GM19099 (cell line): ENCODE results near the gene PRMT9.

ENCODE experiments used
- POLR2A ChIP-seq: IDR thresholded peaks from 3 replicates; pipeline ENCODE4 v1.6.1; 2011; ENCODE audit warnings: low read depth; ENCODE audit not compliant: insufficient read length; ENCODE audit errors: extremely low read depth

The PRMT9 gene

GRCh38 chr4:147638365-147638764 lies 45.6 kb downstream of the PRMT9 start:
- TF ChIP-seq POLR2A = no peak

- TF ChIP-seq POLR2A = no peak
Observed at GRCh38 chr4:147635348-147635747, 48.6 kb downstream of the PRMT9 start.

- TF ChIP-seq POLR2A = no peak
Observed at GRCh38 chr4:147633643-147634042, 50.3 kb downstream of the PRMT9 start.

- no peak for TF ChIP-seq POLR2A
Observed at GRCh38 chr4:147633113-147633512, 50.9 kb downstream of the PRMT9 start.

GRCh38 chr4:147629783-147630730 lies 53.9 kb downstream of the PRMT9 start:
- no peak for TF ChIP-seq POLR2A

GRCh38 chr4:147628415-147628814 lies 55.5 kb downstream of the PRMT9 start:
- TF ChIP-seq POLR2A = no peak

- no peak for TF ChIP-seq POLR2A
Observed at GRCh38 chr4:147626903-147627302, 57.1 kb downstream of the PRMT9 start.

GRCh38 chr4:147625733-147626132 lies 58.2 kb downstream of the PRMT9 start:
- TF ChIP-seq POLR2A = no peak

- TF ChIP-seq POLR2A = no peak
Observed at GRCh38 chr4:147620315-147620714, 63.6 kb downstream of the PRMT9 start.

- TF ChIP-seq POLR2A = no peak
Observed at GRCh38 chr4:147617841-147618691, 65.9 kb downstream of the PRMT9 start.

GRCh38 chr4:147617173-147617840 lies 66.7 kb downstream of the PRMT9 start, which contains the start of gene TMEM184C:
TSS of gene TMEM184C (plus strand) at chr4:147617397. CDS start at chr4:147617957, 560 bp downstream.
- TF ChIP-seq POLR2A = peak; percentile 90

- no peak for TF ChIP-seq POLR2A
Observed at GRCh38 chr4:147616849-147617172, 67.2 kb downstream of the PRMT9 start.

GRCh38 chr4:147610686-147611085 lies 73.3 kb downstream of the PRMT9 start:
- TF ChIP-seq POLR2A = no peak

GRCh38 chr4:147607471-147607870 lies 76.5 kb downstream of the PRMT9 start:
- TF ChIP-seq POLR2A = no peak

- TF ChIP-seq POLR2A = no peak
Observed at GRCh38 chr4:147605499-147605898, 78.5 kb downstream of the PRMT9 start.
